Stimulated activated CD8-positive, alpha-beta memory T cell treated with anti-CD3 and anti-CD28 coated beads, Interleukin-12 subunit alpha, Interleukin-12 subunit beta, amount 100 ng/mL, for 24 hours (primary cell): ENCODE results near the gene ALDH16A1.

Experiments used
- DNase-seq: peaks from one replicate; pipeline ENCODE4 v3.0.0-alpha.2; 2020; ENCODE audit errors: extremely low read depth

ALDH16A1 gene

GRCh38 chr19:49453013-49453756, at the start of gene ALDH16A1:
Gene ALDH16A1 (plus strand): TSS chr19:49453225. CDS start chr19:49453332, 107 bp downstream.
- peak; percentile 95 for DNase-seq

GRCh38 chr19:49403404-49404187, 49.4 kb upstream of the ALDH16A1 start:
- no peak for DNase-seq

GRCh38 chr19:49407079-49407478, 45.9 kb upstream of the ALDH16A1 start:
- DNase-seq = no peak

GRCh38 chr19:49407482-49408015, 45.5 kb upstream of the ALDH16A1 start:
- DNase-seq = no peak

- DNase-seq = no peak
These were observed 44.1 kb upstream of the ALDH16A1 start for GRCh38 chr19:49408816-49409440.

GRCh38 chr19:49409441-49410029, 43.5 kb upstream of the ALDH16A1 start:
- no peak for DNase-seq

GRCh38 chr19:49411681-49412326, 41.2 kb upstream of the ALDH16A1 start:
- no peak for DNase-seq

GRCh38 chr19:49413348-49413747, 39.7 kb upstream of the ALDH16A1 start:
- no peak for DNase-seq

- DNase-seq = no peak
These were observed 38.8 kb upstream of the ALDH16A1 start for GRCh38 chr19:49414256-49414655.

GRCh38 chr19:49415102-49415809, 37.8 kb upstream of the ALDH16A1 start:
- no peak for DNase-seq

GRCh38 chr19:49415810-49416200, 37.2 kb upstream of the ALDH16A1 start:
- no peak for DNase-seq

- no peak for DNase-seq
These were observed 35.9 kb upstream of the ALDH16A1 start for GRCh38 chr19:49417088-49417487.

- DNase-seq = no peak
These were observed 34.5 kb upstream of the ALDH16A1 start for GRCh38 chr19:49418511-49418910.

- DNase-seq = no peak
These were observed 33.9 kb upstream of the ALDH16A1 start for GRCh38 chr19:49419173-49419572.

- no peak for DNase-seq
These were observed 32.8 kb upstream of the ALDH16A1 start for GRCh38 chr19:49420227-49420626.

- no peak for DNase-seq
These were observed 31.8 kb upstream of the ALDH16A1 start for GRCh38 chr19:49421039-49421877.

- DNase-seq = no peak
These were observed 31.2 kb upstream of the ALDH16A1 start for GRCh38 chr19:49421878-49422202.

- DNase-seq = no peak
These were observed 30.5 kb upstream of the ALDH16A1 start for GRCh38 chr19:49422407-49423070.
